Caco-2 (cell line): Measurements from ENCODE around the gene KCNC1. TPM values are rescaled to one million over a fixed set of nuclear protein-coding genes. Genes with fewer than 3 reads are reported as not detected.

Experiments
- Bru-seq: library from RNA; stranded (reverse); fragments of 400-500 nt; gene quantifications from one replicate; lab custom pipeline; 2021; lab: Mats Ljungman, UMichigan
- BruChase-seq, 2 experiments: library from RNA; stranded (reverse); fragments of 400-500 nt; gene quantifications; one replicate each; lab custom pipeline; 2021; lab: Mats Ljungman, UMichigan
- BruUV-seq: library from RNA; stranded (reverse); fragments of 400-500 nt; replicated peaks from 2 replicates; lab custom pipeline; 2021; lab: Mats Ljungman, UMichigan
- CTCF ChIA-PET: fragments of 300-600 bp; sonication (Branson Sonifier 250); formaldehyde crosslinking; loops from one replicate; lab custom pipeline; 2022; ENCODE audit warnings: antibody characterized with exemption; lab: Charles Lee
- POLR2A ChIA-PET: fragments of 300-600 bp; sonication (Branson Sonifier 250); formaldehyde crosslinking; loops from one replicate; lab custom pipeline; 2022; ENCODE audit warnings: antibody characterized with exemption; lab: Charles Lee
- DNase-seq, 2 experiments: peaks; one replicate each; pipeline versions ENCODE4 v3.0.0 to v3.0.0-alpha.2; 2020 to 2022
- H3K27me3 ChIP-seq: replicated peaks from 2 replicates; pipeline ENCODE4 v1.6.0; 2011; ENCODE audit warnings: low read length; ENCODE audit not compliant: control insufficient read depth, insufficient read depth
- H3K36me3 ChIP-seq: 2 replicates; pipeline ENCODE4 v1.5.1; 2011; ENCODE audit warnings: low read length; ENCODE audit not compliant: control insufficient read depth, insufficient read depth
- H3K4me1 ChIP-seq: fragments of 250-450 bp; sonication (Bioruptor Pico); 2 replicates; pipeline ENCODE4 v1.5.1; 2020; ENCODE audit warnings: mild to moderate bottlenecking
- H3K4me3 ChIP-seq: 2 replicates; pipeline ENCODE4 v1.5.1; 2011; ENCODE audit warnings: low read depth, mild to moderate bottlenecking, control low read depth, low read length
- H3K9me3 ChIP-seq: fragments of 250-450 bp; sonication (Bioruptor Pico); 2 replicates; pipeline ENCODE4 v1.5.1; 2020; ENCODE audit warnings: mild to moderate bottlenecking, moderate library complexity
- H3K27ac Mint-ChIP-seq: one replicate; pipeline ENCODE4 v1.8.0; 2022; ENCODE audit warnings: mixed read lengths; ENCODE audit not compliant: unreplicated experiment
- H3K27me3 Mint-ChIP-seq: one replicate; pipeline ENCODE4 v1.8.0; 2022; ENCODE audit warnings: mixed read lengths; ENCODE audit not compliant: insufficient read depth, unreplicated experiment
- H3K36me3 Mint-ChIP-seq: one replicate; pipeline ENCODE4 v1.8.0; 2022; ENCODE audit warnings: mild to moderate bottlenecking, mixed read lengths; ENCODE audit not compliant: insufficient read depth, unreplicated experiment
- H3K4me1 Mint-ChIP-seq: one replicate; pipeline ENCODE4 v1.8.0; 2022; ENCODE audit warnings: low read depth, mixed read lengths; ENCODE audit not compliant: unreplicated experiment
- H3K4me3 Mint-ChIP-seq: one replicate; pipeline ENCODE4 v1.8.0; 2022; ENCODE audit warnings: mild to moderate bottlenecking, moderate library complexity, mixed read lengths; ENCODE audit not compliant: unreplicated experiment
- H3K9me3 Mint-ChIP-seq: one replicate; pipeline ENCODE4 v1.8.0; 2022; ENCODE audit warnings: mixed read lengths; ENCODE audit not compliant: unreplicated experiment
- CTCF ChIP-seq, 2 experiments: fragments of 200-600 bp in 1 of 2; IDR thresholded peaks; 1 replicate in 1 of 2; 2 replicates in 1 of 2; pipeline versions ENCODE4 v1.5.1 to v1.8.0; 2011 to 2022; ENCODE audit warnings: antibody characterized with exemption in 1 of 2, control low read depth in 1 of 2, inconsistent platforms in 1 of 2, low read depth in 1 of 2, low read length in 1 of 2, mild to moderate bottlenecking in 1 of 2, moderate library complexity in 1 of 2; ENCODE audit not compliant: insufficient read depth in 1 of 2, severe bottlenecking in 1 of 2, unreplicated experiment in 1 of 2
- intact Hi-C: fragments of 100-400 bp; cut with micrococcal nuclease; formaldehyde crosslinking; loops from one replicate; pipeline ENCODE4 v1.10.0; 2022; ENCODE audit not compliant: unreplicated experiment
- long read RNA-seq: library from polyadenylated mRNA; stranded (forward); transcript quantifications from one replicate; pipeline ENCODE4 v2.0.0, GENCODE V29; 2022
- total RNA-seq: library from RNA; stranded (reverse); gene quantifications from 2 replicates; pipeline ENCODE4 v1.2.3, GENCODE V29; 2022

The KCNC1 gene
- 0.07 TPM in 2 replicates for total RNA-seq
- Bru-seq, nascent RNA = percentile 6 among the genes with signal in this experiment
- BruChase-seq, experiment 1, labeled RNA remaining after a 2-hour chase = percentile 8 among the genes with signal in this experiment
- BruChase-seq, experiment 2, labeled RNA remaining after a 6-hour chase = percentile 11 among the genes with signal in this experiment
- long read RNA-seq, partial matches to known transcripts = 0 of 3 reads
- long read RNA-seq, other reads (novel, unspliced or antisense) = 3 of 3 reads

GRCh38 chr11:17734418-17734911 lies at the start of gene KCNC1:
Gene KCNC1 (plus strand): TSS chr11:17734781. CDS start chr11:17736003, 1,222 bp downstream.
- Histone ChIP-seq H3K4me1 (peaks cover 12% of the 10 kb centered on the region; the same call in 1 of the 2 replicates), H3K9me3 (no peaks in the 10 kb centered on the region), H3K27me3 (no peaks in the 10 kb centered on the region; the same call in 1 of the 2 replicates), H3K36me3 (no peaks in the 10 kb centered on the region), H3K4me3 (peak within 1 kb of the TSS; percentile 40)
- TF ChIP-seq CTCF (IDR thresholded peaks at IDR 0.05; ENCODE audit: insufficient read depth in 1 of 2, low read depth in 1 of 2, low read length in 1 of 2, severe bottlenecking in 1 of 2, unreplicated experiment in 1 of 2) = no peak
- peak; percentile 39 to 63 for DNase-seq
- CTCF ChIA-PET = interaction anchor here (0.6 to 1.3 kb wide), 6 partner anchors 18 to 248 kb away, joined by 3 to 5 read pairs (median 3); no protein-coding TSS in a partner anchor
- Mint-ChIP-seq H3K4me3 (peak within 1 kb of the TSS; percentile 71), H3K4me1 (no peaks in the 10 kb centered on the region), H3K9me3 (no peaks in the 10 kb centered on the region), H3K27me3 (peaks cover 14% of the 10 kb centered on the region), H3K36me3 (no peaks in the 10 kb centered on the region), H3K27ac (no peak within 1 kb of the TSS)
- intact Hi-C loops = no loop called here
- POLR2A ChIA-PET = interaction anchor here (0.7 kb wide), 1 partner anchor 92 kb away, joined by 7 read pairs; no protein-coding TSS in a partner anchor
- no TSS peak for BruUV-seq

GRCh38 chr11:17686231-17686980 lies 48.2 kb upstream of the KCNC1 start:
- POLR2A ChIA-PET = no interaction called here
- Mint-ChIP-seq H3K9me3 (no peaks in the 10 kb centered on the region), H3K36me3 (no peaks in the 10 kb centered on the region), H3K4me1 (no peaks in the 10 kb centered on the region), H3K27me3 (peaks cover 10% of the 10 kb centered on the region), H3K27ac (no peak overlapping the region), H3K4me3 (no peak overlapping the region)
- no peak for DNase-seq
- Histone ChIP-seq H3K9me3 (no peaks in the 10 kb centered on the region), H3K27me3 (no peaks in the 10 kb centered on the region; the same call in none of the 2 replicates), H3K4me3 (no peak overlapping the region), H3K36me3 (no peaks in the 10 kb centered on the region), H3K4me1 (no peaks in the 10 kb centered on the region)
- no peak for TF ChIP-seq CTCF (IDR thresholded peaks at IDR 0.05; ENCODE audit: insufficient read depth in 1 of 2, low read depth in 1 of 2, low read length in 1 of 2, severe bottlenecking in 1 of 2, unreplicated experiment in 1 of 2)
- intact Hi-C loops = no loop called here
- CTCF ChIA-PET = no interaction called here
- no TSS peak for BruUV-seq

GRCh38 chr11:17687946-17688670 lies 46.5 kb upstream of the KCNC1 start:
- H3K4me1 Mint-ChIP-seq = no peaks in the 10 kb centered on the region
- CTCF ChIA-PET = no interaction called here
- intact Hi-C loops = no loop called here

More at GRCh38 chr11:17687946-17688670, 46.5 kb upstream of the KCNC1 start:
- POLR2A ChIA-PET = no interaction called here
- DNase-seq = no peak
- peaks cover 1% of the 10 kb centered on the region; the same call in 1 of the 2 replicates for H3K27me3 ChIP-seq
- H3K4me3 ChIP-seq = no peak overlapping the region
- Mint-ChIP-seq H3K9me3 (no peaks in the 10 kb centered on the region), H3K27ac (no peak overlapping the region), H3K4me3 (no peak overlapping the region), H3K36me3 (no peaks in the 10 kb centered on the region), H3K27me3 (peaks cover 8% of the 10 kb centered on the region)
- BruUV-seq = no TSS peak
- H3K4me1 ChIP-seq = no peaks in the 10 kb centered on the region
- no peaks in the 10 kb centered on the region for H3K9me3 ChIP-seq
- no peaks in the 10 kb centered on the region for H3K36me3 ChIP-seq
- TF ChIP-seq CTCF (IDR thresholded peaks at IDR 0.05; ENCODE audit: insufficient read depth in 1 of 2, low read depth in 1 of 2, low read length in 1 of 2, severe bottlenecking in 1 of 2, unreplicated experiment in 1 of 2) = no peak
